Epithelial cell of alveolus of lung (primary cell): Measurements from ENCODE around the gene CRIP1. TPM values are rescaled to one million over a fixed set of nuclear protein-coding genes. Genes with fewer than 3 reads are reported as not detected.

Experiments
- total RNA-seq: library from RNA; depleted of rRNA; stranded (reverse); fragments of >200 nt; gene quantifications from 2 replicates; pipeline ENCODE4 v1.2.1, GENCODE V29; 2015

Gene CRIP1
- total RNA-seq = 9.1 and 20.7 TPM in 2 replicates

GRCh38 chr14:105486163-105486973 lies at the start of gene CRIP1:
Gene CRIP1 (plus strand): TSS chr14:105486886. CDS start chr14:105487260, 374 bp downstream.

GRCh38 chr14:105474483-105475268 lies 12.0 kb upstream of the CRIP1 start, which contains the start of gene CRIP2:
Gene CRIP2 (plus strand): TSS chr14:105474821. CDS start chr14:105474863, 42 bp downstream.

GRCh38 chr14:105490572-105491365 lies 4.1 kb downstream of the CRIP1 start, which contains the start of gene TEDC1:
Gene TEDC1 (plus strand): TSS chr14:105491246. CDS start chr14:105491376, 130 bp downstream.

GRCh38 chr14:105525861-105526775 lies 39.4 kb downstream of the CRIP1 start, which contains the start of gene TMEM121:
Gene TMEM121 (plus strand): TSS chr14:105526583. CDS start chr14:105528835, 2,252 bp downstream.

Other genes with a start within 250 kb of the CRIP1 start
- gene BTBD6, start 238.4 kb upstream of the CRIP1 start, total RNA-seq = 24.1 and 63.5 TPM in 2 replicates
- 21.2 and 28.7 TPM in 2 replicates for gene BRF1, start 185.9 kb upstream of the CRIP1 start, total RNA-seq
- gene PACS2, start 172.1 kb upstream of the CRIP1 start, total RNA-seq = 36.2 and 36.5 TPM in 2 replicates
- gene TEX22, start 88.3 kb upstream of the CRIP1 start, total RNA-seq = 0.13 and 1.4 TPM in 2 replicates
- gene MTA1, start 67.1 kb upstream of the CRIP1 start, total RNA-seq = 37.0 and 49.1 TPM in 2 replicates
- 117 and 172 TPM in 2 replicates for gene CRIP2, start 12.1 kb upstream of the CRIP1 start, total RNA-seq
- 8.2 and 11.6 TPM in 2 replicates for gene TEDC1, start 4.4 kb downstream of the CRIP1 start, total RNA-seq
- gene TMEM121, start 39.7 kb downstream of the CRIP1 start, total RNA-seq = 9.3 and 12.6 TPM in 2 replicates